Amniotic stem cell (primary cell): Measurements from ENCODE around the gene SFXN3.

ENCODE experiments used
- DNase-seq: peaks from one replicate; lab custom pipeline; 2025; lab: John Stamatoyannopoulos, UW

Gene SFXN3

GRCh38 chr10:101075775-101076174, 44.7 kb downstream of the SFXN3 start:
- DNase-seq: no peak

DNA sequence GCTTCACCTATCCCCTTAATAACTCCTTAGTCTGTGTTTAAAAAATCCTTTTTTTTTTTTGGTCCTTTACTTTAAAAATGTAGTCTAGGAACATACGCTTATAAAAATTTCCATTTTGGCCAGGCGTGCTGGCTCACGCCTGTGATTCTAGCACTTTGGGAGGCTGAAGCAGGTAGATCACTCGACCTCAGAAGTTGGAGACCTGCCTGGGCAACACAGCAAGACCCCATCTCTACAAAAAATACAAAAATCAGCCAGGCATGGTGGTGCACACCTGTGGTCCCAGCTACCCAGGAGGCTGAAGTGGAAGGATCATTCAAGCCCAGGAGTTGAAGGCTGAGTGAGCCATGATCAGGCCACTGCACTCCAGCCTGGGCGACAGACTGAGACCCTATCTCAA, 45.6 kb downstream of the SFXN3 start:
- no peak for DNase-seq

- DNase-seq: no peak
Observed at GRCh38 chr10:101079874-101080273, 48.8 kb downstream of the SFXN3 start.

GRCh38 chr10:101080933-101081931, 50.2 kb downstream of the SFXN3 start:
- no peak for DNase-seq

GRCh38 chr10:101085846-101086245, 54.8 kb downstream of the SFXN3 start:
- DNase-seq: no peak

- DNase-seq: no peak
Observed at GRCh38 chr10:101087376-101087775, 56.3 kb downstream of the SFXN3 start.

DNA sequence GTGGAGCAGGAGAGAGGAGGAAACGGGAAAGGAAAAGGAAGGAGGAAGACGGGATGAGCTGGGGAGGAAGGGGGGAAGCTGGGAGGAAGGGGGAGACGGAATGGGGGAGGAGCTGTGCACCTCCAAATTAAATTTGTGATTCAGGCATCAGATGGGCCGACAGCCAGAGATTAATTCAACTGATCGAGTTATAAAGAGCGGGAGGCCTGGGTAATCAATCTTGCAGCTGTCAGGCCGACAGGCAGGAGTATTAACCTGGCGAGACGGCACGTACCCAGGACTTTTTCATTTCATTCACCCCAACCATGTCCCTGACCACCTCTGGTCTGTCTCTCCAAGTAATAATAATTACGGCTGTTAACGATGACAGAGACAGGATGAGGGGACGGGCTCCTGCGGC, 56.9 kb downstream of the SFXN3 start:
- no peak for DNase-seq

- DNase-seq: no peak
Observed at GRCh38 chr10:101089520-101090299, 58.7 kb downstream of the SFXN3 start.

GRCh38 chr10:101090597-101090996, 59.6 kb downstream of the SFXN3 start:
- no peak for DNase-seq
